ENCODE data around the gene ATP11A.

The ATP11A gene

DNA sequence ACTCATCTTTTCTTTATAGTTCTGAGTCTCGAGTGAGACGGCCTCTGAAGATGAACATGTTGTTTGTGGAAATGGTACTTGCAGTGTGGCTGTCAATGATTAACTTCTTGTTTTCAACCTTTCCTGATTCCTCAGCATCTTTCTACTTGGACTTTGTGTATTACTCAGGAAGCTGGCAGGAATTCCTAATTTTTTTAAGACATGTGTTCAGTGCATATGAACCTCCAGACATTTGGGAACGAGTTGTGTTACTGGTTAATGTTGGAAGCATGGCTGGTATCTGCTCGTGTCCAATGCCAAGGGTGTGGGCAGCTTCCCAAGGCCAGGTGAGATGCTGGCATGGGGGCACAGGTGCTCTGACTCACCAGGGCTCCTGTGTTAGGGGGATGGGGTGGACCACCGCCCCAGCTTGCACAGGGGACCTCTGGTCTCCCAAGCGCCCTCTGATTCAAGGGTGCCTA is 218.1 kb downstream of the ATP11A start:
- DNase-seq (ENCODE audit: low spot score), result no peak

- no peak for DNase-seq (ENCODE audit: low spot score)
Observed at GRCh38 chr13:112908342-112908741, 218.5 kb downstream of the ATP11A start.

DNA sequence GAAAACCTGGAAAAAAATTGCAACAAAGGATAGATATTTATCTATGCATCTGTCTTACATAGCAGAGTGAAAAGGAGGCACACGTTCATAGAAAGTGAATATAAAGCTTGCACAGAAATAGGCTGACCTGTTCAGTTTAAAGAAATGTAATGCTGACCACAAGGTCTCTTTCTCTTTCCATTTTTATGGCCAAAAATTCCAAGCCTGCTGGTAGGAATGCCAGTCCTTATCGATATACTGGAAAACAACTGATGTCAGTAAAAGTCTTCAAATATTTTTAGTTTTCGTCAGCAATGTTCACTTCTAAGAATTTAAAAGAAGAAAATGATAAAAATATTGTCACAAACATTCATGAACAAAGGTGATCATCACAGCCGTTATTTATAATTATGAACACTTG is 220.2 kb downstream of the ATP11A start:
- DNase-seq (ENCODE audit: low spot score), result no peak

- DNase-seq (ENCODE audit: low spot score), result no peak
Observed at GRCh38 chr13:112910616-112911280, 220.9 kb downstream of the ATP11A start.

- no peak for DNase-seq (ENCODE audit: low spot score)
Observed at GRCh38 chr13:112911285-112911701, 221.5 kb downstream of the ATP11A start.

- DNase-seq (ENCODE audit: low spot score), result no peak
Observed at GRCh38 chr13:112911883-112912282, 222.0 kb downstream of the ATP11A start.

DNA sequence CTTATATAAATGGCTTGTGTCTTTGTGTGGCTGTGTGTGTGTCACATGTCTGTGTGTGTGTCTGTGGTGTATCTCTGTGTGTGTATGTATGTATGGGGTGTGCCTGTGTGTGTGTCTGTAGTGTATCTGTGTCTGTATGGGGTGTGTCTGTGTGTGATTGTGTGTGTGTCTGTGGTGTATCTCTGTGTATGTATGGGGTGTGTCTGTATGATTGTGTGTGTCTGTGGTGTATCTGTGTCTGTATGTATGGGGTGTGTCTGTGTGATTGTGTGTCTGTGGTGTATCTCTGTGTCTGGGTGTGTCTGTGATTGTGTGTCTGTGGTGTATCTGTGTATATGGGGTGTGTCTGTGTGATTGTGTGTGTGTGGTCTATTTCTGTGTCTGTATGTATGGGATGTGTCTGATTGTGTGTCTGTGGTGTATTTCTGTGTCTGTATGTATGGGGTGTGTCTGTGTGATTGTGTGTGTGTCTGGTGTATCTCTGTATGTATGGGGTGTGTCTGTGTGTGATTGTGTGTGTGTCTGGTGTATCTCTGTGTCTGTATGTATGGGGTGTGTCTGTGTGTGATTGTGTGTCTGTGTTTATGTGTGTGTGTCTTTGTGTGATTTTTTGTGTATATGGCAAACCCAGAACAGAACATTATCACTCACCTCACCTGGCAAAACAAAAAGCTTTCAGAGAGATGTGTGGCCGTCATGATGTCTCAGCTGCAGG is 223.0 kb downstream of the ATP11A start:
- DNase-seq (ENCODE audit: low spot score), result no peak

GRCh38 chr13:112916296-112916695 is 226.5 kb downstream of the ATP11A start:
- no peak for DNase-seq (ENCODE audit: low spot score)

DNA sequence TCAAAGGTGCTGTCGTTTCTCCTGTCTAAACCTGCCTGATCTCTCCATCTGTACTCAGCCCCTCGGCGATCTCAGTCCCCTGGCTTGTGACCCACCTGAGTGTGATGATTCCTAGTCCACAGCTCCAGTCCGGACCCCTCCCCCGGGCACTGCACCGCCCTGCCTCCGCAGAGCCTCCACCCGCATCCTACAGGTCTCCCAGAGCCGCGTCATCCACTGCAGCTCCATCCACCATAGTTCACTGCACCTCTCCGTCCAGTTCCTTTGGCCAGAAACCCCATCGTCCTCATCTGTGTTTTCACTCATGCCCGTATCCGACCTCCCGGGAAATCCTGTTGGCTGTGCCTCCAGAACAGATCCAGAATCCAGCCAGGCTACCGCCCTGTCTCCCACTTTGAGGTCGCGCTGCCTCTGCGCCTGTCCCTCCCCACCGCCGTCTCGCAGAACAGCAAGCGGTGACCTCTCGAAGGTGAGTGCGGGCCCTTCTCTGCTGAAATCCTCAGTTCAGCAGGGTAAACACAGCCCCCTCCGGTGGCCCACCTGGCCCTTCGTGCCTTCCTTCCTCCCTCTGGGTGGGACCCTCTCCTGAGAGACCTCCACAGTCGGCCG is 227.3 kb downstream of the ATP11A start:
- no peak for DNase-seq (ENCODE audit: low spot score)

GRCh38 chr13:112917737-112918136 is 227.9 kb downstream of the ATP11A start:
- DNase-seq (ENCODE audit: low spot score), result no peak

- no peak for DNase-seq (ENCODE audit: low spot score)
Observed at GRCh38 chr13:112918266-112918665, 228.4 kb downstream of the ATP11A start.

GRCh38 chr13:112918746-112919145 is 228.9 kb downstream of the ATP11A start:
- no peak for DNase-seq (ENCODE audit: low spot score)

DNA sequence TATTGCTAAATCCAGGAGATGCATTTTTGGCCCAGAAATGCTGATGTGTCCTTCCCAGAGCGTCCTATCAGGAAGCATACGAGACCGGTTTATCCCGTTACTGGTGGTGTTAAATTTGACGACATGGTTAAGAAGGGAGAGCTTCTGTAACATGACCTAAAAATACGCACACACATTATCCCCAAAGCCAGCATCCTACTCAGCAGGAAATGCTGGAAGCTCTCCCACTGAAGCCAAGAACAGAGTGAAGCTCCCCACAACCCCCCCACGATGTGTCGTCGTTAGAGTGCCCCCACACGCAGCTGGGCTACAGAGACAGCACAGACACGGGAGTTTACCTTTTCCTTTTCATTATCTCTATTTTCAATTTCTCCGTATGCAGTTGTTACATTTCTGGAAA is 234.1 kb downstream of the ATP11A start:
- no peak for DNase-seq (ENCODE audit: low spot score)

DNA sequence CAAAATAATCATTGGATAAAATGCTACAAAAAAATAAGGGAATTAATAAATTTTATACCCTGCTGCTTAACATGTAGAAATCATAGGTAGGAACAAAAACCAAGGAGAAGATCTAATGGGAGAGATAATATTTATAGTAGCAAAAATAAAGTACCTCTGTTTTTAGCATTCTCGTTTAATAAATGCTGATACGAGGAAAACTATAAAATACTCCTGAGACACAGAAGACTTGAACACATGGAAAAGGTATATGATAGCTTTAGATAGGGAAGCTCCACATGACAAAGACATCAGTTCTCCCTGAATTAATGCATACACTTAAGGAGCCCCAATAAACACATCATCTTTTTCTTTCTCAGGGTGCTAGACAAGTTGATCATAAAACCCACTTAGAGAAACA is 234.5 kb downstream of the ATP11A start:
- no peak for DNase-seq (ENCODE audit: low spot score)

GRCh38 chr13:112926003-112926402 is 236.2 kb downstream of the ATP11A start:
- DNase-seq (ENCODE audit: low spot score), result no peak

DNA sequence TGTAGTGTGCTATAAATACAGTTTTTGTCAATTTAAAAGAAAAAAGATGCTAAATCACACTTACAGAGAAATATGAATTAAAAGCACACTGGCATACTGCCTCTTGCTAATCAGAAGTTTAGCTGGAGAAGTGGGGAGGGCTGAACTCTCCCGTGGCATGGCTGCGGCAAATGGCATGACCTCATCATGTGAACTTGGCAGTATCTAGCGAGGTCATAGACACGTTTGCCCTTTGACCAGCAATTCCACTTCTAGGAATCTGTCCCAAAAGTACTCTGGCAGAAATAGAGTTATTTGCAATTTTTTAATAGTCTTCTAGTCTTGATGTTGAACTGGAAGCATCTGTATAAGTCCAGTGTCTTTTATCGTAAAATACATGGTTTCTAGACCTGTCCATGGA is 237.2 kb downstream of the ATP11A start:
- DNase-seq (ENCODE audit: low spot score), result no peak

DNA sequence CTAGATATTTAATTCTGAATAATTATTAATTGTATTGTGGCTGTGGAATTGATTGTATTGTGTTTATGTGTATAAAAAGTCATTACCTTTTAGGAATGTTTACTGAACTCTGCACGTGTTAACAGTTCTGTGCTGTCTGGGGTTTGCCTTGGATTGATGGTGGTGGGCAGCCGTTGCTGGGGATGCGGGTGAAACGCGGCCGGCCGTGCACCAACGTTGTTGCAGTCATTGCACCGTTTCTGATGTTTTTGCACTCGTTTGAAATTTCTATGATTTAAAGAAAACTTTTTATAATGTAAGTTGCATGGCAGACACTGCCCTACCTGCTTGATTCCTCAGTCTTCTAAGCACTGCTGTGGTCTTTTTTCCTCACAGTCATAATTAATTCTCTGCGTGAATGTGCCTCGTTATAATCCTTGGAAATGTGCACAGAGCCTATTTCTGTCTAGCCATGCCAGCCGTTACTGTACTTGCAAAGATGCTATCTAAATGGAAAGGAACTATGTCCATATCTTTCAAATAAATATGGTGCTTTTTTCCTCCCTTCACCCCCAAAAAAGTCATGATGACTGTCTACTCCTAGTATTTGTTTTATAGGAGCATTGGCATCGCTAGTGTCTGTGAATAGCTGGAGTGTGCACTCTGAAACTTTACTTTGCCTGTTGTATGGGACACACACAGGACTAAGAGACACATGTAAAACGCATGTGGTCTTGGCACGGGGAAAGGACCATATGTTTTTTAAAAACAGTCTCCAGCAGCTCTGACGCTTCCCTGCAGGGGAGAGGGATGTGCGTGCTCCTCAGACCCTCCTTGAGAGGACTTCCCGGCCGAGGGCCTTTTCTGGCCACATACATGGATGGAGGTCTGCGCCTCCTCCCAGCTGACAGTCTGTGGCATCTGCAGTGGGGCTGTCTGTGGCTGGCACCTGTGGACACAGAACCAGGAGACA is 238.5 kb downstream of the ATP11A start:
- DNase-seq (ENCODE audit: low spot score), result no peak

GRCh38 chr13:112928972-112929782 is 239.3 kb downstream of the ATP11A start:
- DNase-seq (ENCODE audit: low spot score), result no peak

DNA sequence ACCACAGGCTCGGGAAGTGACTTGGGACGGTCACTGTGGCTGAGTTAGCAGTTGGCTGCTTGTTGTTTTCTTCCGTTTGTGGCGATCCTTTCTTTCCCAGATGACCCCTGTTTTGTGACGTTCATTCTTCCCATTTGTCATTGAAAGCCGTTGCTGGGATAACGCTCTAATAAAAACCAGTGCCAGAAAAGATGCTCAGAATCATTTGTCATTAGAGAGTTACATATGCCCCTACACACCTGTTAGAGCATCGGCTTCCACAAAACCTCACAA is 239.9 kb downstream of the ATP11A start:
- no peak for DNase-seq (ENCODE audit: low spot score)

GRCh38 chr13:112930192-112930591 is 240.4 kb downstream of the ATP11A start:
- DNase-seq (ENCODE audit: low spot score), result no peak
